ENCODE measurements around the gene SORCS3.

Gene SORCS3

GRCh38 chr10:105183536-105183935, 542.4 kb downstream of the SORCS3 start:
- no peak for DNase-seq (ENCODE audit: low read depth in 2 of 2)

- DNase-seq (ENCODE audit: low read depth in 2 of 2), result no peak
Observed at GRCh38 chr10:105185161-105185560, 544.1 kb downstream of the SORCS3 start.

- DNase-seq (ENCODE audit: low read depth in 2 of 2), result no peak
Observed at GRCh38 chr10:105187243-105187642, 546.2 kb downstream of the SORCS3 start.

GRCh38 chr10:105188737-105189462, 547.8 kb downstream of the SORCS3 start:
- peak; percentile 47 to 58 for DNase-seq (ENCODE audit: low read depth in 2 of 2)

- DNase-seq (ENCODE audit: low read depth in 2 of 2), result peak; percentile 15 to 17
Observed at GRCh38 chr10:105189463-105189800, 548.3 kb downstream of the SORCS3 start.

- DNase-seq (ENCODE audit: low read depth in 2 of 2), result no peak
Observed at GRCh38 chr10:105192146-105192545, 551.1 kb downstream of the SORCS3 start.

- no peak for DNase-seq (ENCODE audit: low read depth in 2 of 2)
Observed at GRCh38 chr10:105192861-105193260, 551.8 kb downstream of the SORCS3 start.

- DNase-seq (ENCODE audit: low read depth in 2 of 2), result no peak
Observed at GRCh38 chr10:105195831-105196230, 554.7 kb downstream of the SORCS3 start.

GRCh38 chr10:105197598-105198364, 556.7 kb downstream of the SORCS3 start:
- no peak for DNase-seq (ENCODE audit: low read depth in 2 of 2)

GRCh38 chr10:105206616-105207015, 565.5 kb downstream of the SORCS3 start:
- DNase-seq (ENCODE audit: low read depth in 2 of 2), result no peak

- DNase-seq (ENCODE audit: low read depth in 2 of 2), result no peak
Observed at GRCh38 chr10:105207476-105207995, 566.4 kb downstream of the SORCS3 start.

- DNase-seq (ENCODE audit: low read depth in 2 of 2), result no peak
Observed at GRCh38 chr10:105210546-105210945, 569.5 kb downstream of the SORCS3 start.

- DNase-seq (ENCODE audit: low read depth in 2 of 2), result no peak
Observed at GRCh38 chr10:105237685-105238084, 596.6 kb downstream of the SORCS3 start.

GRCh38 chr10:105239311-105240219, 598.5 kb downstream of the SORCS3 start:
- no peak for DNase-seq (ENCODE audit: low read depth in 2 of 2)

GRCh38 chr10:105241254-105241653, 600.2 kb downstream of the SORCS3 start:
- DNase-seq (ENCODE audit: low read depth in 2 of 2), result no peak

- no peak for DNase-seq (ENCODE audit: low read depth in 2 of 2)
Observed at GRCh38 chr10:105243381-105243780, 602.3 kb downstream of the SORCS3 start.

- no peak for DNase-seq (ENCODE audit: low read depth in 2 of 2)
Observed at GRCh38 chr10:105243825-105244224, 602.7 kb downstream of the SORCS3 start.

- no peak for DNase-seq (ENCODE audit: low read depth in 2 of 2)
Observed at GRCh38 chr10:105247831-105248499, 606.9 kb downstream of the SORCS3 start.

GRCh38 chr10:105252911-105253310, 611.8 kb downstream of the SORCS3 start:
- DNase-seq (ENCODE audit: low read depth in 2 of 2), result no peak

GRCh38 chr10:105253515-105254212, 612.6 kb downstream of the SORCS3 start:
- DNase-seq (ENCODE audit: low read depth in 2 of 2), result no peak
